Heart left ventricle (tissue), 16 donors: ENCODE measurements around the gene RBM15. TPM values are rescaled to one million over a fixed set of nuclear protein-coding genes. Genes with fewer than 3 reads are reported as not detected.

ENCODE experiments used
- ATAC-seq, 4 donors: fragments of 200-7000 bp; cut with Tn5 transposase; one replicate each; pipeline ENCODE4 v1.9.1; 2020 to 2022; ENCODE audit warnings: moderate library complexity in 4 of 4, mild to moderate bottlenecking in 3 of 4, moderate number of reproducible peaks in 1 of 4
- DNase-seq, 5 donors: peaks; one replicate each; pipeline ENCODE4 v3.0.0-alpha.2; 2020
- H3K27ac ChIP-seq, 12 donors: fragments of 200-600 bp; sonication (generic) in 4 of 12; one replicate each; pipeline versions ENCODE4 v1.5.0 to v1.8.0; 2016 to 2022; ENCODE audit warnings: mild to moderate bottlenecking in 2 of 12
- H3K27me3 ChIP-seq, 9 donors: fragments of 200-600 bp; sonication (generic) in 2 of 9; one replicate each; pipeline versions ENCODE4 v1.5.1 to v1.8.0; 2016 to 2022; ENCODE audit warnings: mild to moderate bottlenecking in 3 of 9
- H3K36me3 ChIP-seq, 9 donors: fragments of 200-600 bp; sonication (generic) in 2 of 9; one replicate each; pipeline versions ENCODE4 v1.5.0 to v1.8.0; 2018 to 2022; ENCODE audit warnings: mild to moderate bottlenecking in 2 of 9
- H3K4me1 ChIP-seq, 12 donors: fragments of 200-600 bp; sonication (generic) in 4 of 12; one replicate each; pipeline versions ENCODE4 v1.5.0 to v1.8.0; 2016 to 2022; ENCODE audit warnings: mild to moderate bottlenecking in 3 of 12
- H3K4me3 ChIP-seq, 12 donors: fragments of 200-600 bp; sonication (generic) in 4 of 12; one replicate each; pipeline versions ENCODE4 v1.5.0 to v1.8.0; 2017 to 2022; ENCODE audit warnings: mild to moderate bottlenecking in 9 of 12, moderate library complexity in 4 of 12
- H3K9me3 ChIP-seq, 12 donors: fragments of 200-600 bp; sonication (generic) in 4 of 12; one replicate each; pipeline versions ENCODE4 v1.5.0 to v1.8.0; 2016 to 2022; ENCODE audit warnings: mild to moderate bottlenecking in 1 of 12
- POLR2A ChIP-seq, 2 donors: fragments of 450-650 bp; IDR thresholded peaks; one replicate each; pipeline ENCODE4 v1.6.1; 2017; ENCODE audit warnings: antibody characterized with exemption in 2 of 2, mild to moderate bottlenecking in 2 of 2, moderate library complexity in 2 of 2
- WGBS, 4 donors: extraction: QIAGEN DNeasy Blood & Tissue Kit in 2 of 4; methylation state at CpG; one replicate each; pipeline versions ENCODE4 v1.1.5 to v1.1.7; 2013 to 2018; 5-methylcytosine and 5-hydroxymethylcytosine counted together
- intact Hi-C, 10 donors: fragments of 100-400 bp; cut with DNase I; formaldehyde crosslinking; loops; one replicate each; pipeline versions ENCODE4 v1.11.1 to v1.14.2; 2022
- polyA plus RNA-seq, 2 donors: library from polyadenylated mRNA; stranded (reverse); fragments of 200-250 nt; gene quantifications; one replicate each; pipeline ENCODE4 v1.2.3, GENCODE V29; 2013
- total RNA-seq, 9 donors: library from RNA; depleted of rRNA in 2 of 9; stranded (reverse); fragments of >200 nt in 2 of 9; fragmentation: NEBNext Ultra II Directional in 3 of 9; extraction: Animal tissue kit (Norgen Biotek cat#: 25700) in 3 of 9; gene quantifications; one replicate each; pipeline versions ENCODE4 v1.1.0 to v1.2.4, GENCODE V29; 2016 to 2023
- TF ChIP-seq, protein P1 (sequence below), 12 donors: fragments of 200-600 bp; sonication (generic) in 4 of 12; IDR thresholded peaks; one replicate each; pipeline versions ENCODE4 v1.5.0 to v1.8.0; 2018 to 2022; ENCODE audit warnings: antibody characterized with exemption in 12 of 12, mild to moderate bottlenecking in 5 of 12
- donor health status: ischemic (EF 13 %, LVEDD 7.1; RV severe dilation, severe dysfunction).
- donor health status: healthy with polysubstance abuse.
- donor health status: DM: no; HTN: yes; CAD: no.
- donor health status: DM: no; HTN: no; CAD: no.
- donor health status: ischemic (EF 25% LVEDD 6.9; RV normal size, moderate dysfunction).
- donor health status: ischemic (EF 25% LVEDD 5.7; RV mildly dilated, moderate dysfunction).
- donor health status: healthy.
- donor health status: DM: yes; HTN: yes; CAD: no.
- donor health status: ischemic (EF 35%, LVEDD 5.7; RV mildly dilated, moderate dysfunction).
- donor health status: nonischemic (EF 11% LVEDD 7.7; RV severe dilation, severe dysfunction).
- donor health status: DM: yes; HTN: yes; CAD: no.
- donor health status: PGD.
- donor health status: ischemic (EF 29% LVEDD 5.4; RV normal size, mild dysfunction).
- donor health status: nonischemic (EF 23%, LVEDD 6.1; RV moderate dilation, normal function).

RBM15 gene
- total and polyA plus RNA-seq, 11 donors: 4.6 to 24.4 (median 16.3) TPM

DNA sequence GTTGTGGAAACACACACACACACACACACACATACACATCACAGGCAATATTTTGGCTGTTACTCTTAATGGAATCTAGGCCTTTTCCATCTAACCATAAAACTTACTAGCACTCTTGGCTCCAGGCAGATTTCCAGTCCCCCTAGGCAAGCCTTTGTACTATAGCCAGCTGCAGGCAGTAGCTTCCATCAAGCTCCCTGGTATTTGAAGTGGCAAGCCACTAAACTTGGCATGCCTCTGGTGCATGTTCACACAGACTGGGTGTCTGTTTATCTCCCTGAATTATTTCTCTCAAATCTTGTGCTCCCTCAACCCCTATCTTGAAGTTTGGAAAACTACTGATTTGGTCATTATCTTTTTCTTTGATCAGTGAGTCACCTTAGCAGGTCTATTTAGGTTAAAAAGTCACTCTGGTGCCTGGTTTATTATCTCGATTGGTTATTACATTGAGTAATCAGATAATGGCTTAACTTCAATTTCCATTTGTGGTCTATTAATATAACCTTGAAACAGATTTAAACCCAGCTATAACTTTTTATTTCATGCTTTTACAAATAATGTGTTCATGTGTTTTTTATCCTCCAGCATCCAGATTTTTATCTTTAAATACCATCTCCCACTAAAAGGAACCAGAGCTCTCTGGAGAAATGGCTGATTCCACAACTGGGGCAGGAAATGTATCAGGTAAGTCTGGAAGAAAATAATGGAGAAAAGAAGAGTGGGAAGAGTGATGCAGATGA, 2.7 kb upstream of the RBM15 start:
- DNase-seq: peak in 4 of 5 donors; percentile 24 to 48 (median 36)
- 60 to 71% (median 66%) methylated on average over 1 of the region's 1 CpG for WGBS, 4 donors
- no peak overlapping the region for H3K4me3 ChIP-seq
- TF ChIP-seq, protein P1, sequence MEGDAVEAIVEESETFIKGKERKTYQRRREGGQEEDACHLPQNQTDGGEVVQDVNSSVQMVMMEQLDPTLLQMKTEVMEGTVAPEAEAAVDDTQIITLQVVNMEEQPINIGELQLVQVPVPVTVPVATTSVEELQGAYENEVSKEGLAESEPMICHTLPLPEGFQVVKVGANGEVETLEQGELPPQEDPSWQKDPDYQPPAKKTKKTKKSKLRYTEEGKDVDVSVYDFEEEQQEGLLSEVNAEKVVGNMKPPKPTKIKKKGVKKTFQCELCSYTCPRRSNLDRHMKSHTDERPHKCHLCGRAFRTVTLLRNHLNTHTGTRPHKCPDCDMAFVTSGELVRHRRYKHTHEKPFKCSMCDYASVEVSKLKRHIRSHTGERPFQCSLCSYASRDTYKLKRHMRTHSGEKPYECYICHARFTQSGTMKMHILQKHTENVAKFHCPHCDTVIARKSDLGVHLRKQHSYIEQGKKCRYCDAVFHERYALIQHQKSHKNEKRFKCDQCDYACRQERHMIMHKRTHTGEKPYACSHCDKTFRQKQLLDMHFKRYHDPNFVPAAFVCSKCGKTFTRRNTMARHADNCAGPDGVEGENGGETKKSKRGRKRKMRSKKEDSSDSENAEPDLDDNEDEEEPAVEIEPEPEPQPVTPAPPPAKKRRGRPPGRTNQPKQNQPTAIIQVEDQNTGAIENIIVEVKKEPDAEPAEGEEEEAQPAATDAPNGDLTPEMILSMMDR (IDR thresholded peaks at IDR 0.05): no peak
- TF ChIP-seq POLR2A (IDR thresholded peaks at IDR 0.05): no peak
- no peaks in the 10 kb centered on the region for H3K27me3 ChIP-seq
- H3K27ac ChIP-seq: peak overlapping the region in 5 of 12 donors; percentile 4 to 97 (median 15)
- H3K9me3 ChIP-seq: no peaks in the 10 kb centered on the region
- intact Hi-C loops: loop anchor here in 1 of 10 donors (5.0 kb wide), 1 partner anchor 71 kb away; the partner anchor contains the start of gene LAMTOR5
- peaks cover 5 to 37% (median 25%) of the 10 kb centered on the region in 12 donors for H3K4me1 ChIP-seq
- H3K36me3 ChIP-seq: peaks cover 0 to 11% (median 9%) of the 10 kb centered on the region in 9 donors
- no peak for ATAC-seq

DNA sequence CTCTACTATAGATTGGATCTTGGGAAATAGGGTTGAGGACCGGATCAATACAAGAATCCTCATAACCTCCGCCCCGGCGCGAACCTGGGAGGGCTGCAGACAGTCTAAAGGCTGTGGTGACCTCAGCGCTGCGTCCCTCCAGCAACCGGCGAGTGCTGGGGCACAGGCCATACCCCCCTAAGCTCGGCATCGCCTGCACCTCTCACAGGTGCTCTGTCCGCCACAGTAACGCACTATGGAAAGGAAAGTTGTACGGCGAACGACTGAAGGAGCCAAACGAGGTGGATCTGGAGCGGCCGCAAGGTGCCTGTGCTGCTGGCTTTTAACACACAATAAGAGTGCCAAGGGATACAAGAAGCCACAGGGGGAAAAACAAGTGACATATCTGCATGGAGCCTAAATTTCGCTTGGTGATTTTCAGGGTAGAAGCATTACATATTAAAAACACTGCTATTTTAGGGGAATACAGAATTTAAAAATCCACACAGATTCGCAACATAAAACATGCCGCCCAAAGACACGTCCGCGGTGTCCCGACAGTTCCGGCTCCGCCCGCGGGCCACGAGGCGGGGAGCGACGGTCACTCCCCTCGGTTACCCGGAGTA, 1.4 kb upstream of the RBM15 start:
- H3K27me3 ChIP-seq: no peaks in the 10 kb centered on the region
- DNase-seq: peak; percentile 32 to 75 (median 53)
- H3K4me1 ChIP-seq: peaks cover 5 to 51% (median 39%) of the 10 kb centered on the region in 12 donors
- TF ChIP-seq, protein P1 (IDR thresholded peaks at IDR 0.05): no peak
- TF ChIP-seq POLR2A (IDR thresholded peaks at IDR 0.05): no peak
- peak in 1 of 4 donors; percentile 15 for ATAC-seq
- peak overlapping the region; percentile 85 to 100 (median 97) for H3K27ac ChIP-seq
- no peaks in the 10 kb centered on the region for H3K9me3 ChIP-seq
- peak overlapping the region; percentile 51 to 95 (median 82) for H3K4me3 ChIP-seq
- peaks cover 0 to 25% (median 20%) of the 10 kb centered on the region in 9 donors for H3K36me3 ChIP-seq
- 0 to 1% (median 1%) methylated on average over 30 to 36 of the region's 36 CpGs for WGBS, 4 donors
- intact Hi-C loops: loop anchor here in 5 of 10 donors (1.0 to 5.0 kb wide), 5 partner anchors 69 to 128 kb away; partner anchors contain the start of genes LAMTOR5 (in 4 of the 5) and KCNC4 (in 1 of the 5)

DNA sequence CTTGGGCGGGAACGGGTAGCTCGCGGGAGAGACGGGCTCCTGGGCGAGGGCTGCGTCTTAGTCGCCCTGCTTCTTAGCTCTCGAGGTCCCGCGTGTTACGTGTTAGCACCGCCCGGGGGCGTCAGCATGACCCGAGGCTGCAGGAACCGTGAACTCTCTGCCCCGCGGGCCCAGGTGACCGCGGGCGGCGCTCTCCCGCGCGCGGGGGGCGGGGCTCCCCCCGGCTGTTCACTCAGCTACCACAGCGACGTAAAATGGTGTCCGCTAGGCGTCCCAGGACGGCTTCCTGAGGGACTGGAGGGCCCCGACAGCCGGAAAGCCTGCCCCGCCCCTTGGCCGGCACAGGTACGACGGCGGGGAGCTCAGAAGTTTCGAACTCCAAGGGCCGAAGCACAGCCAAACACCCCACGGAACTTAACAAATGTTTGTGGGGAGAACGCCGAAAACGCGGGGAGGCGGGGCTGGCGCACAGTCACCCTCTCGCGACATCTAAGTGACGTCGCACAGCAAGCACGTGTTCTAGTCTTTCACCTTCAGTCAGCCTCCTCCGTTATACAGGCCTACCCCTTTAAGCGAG, 780 bp upstream of the RBM15 start:
- intact Hi-C loops: loop anchor here in 5 of 10 donors (1.0 to 5.0 kb wide), 5 partner anchors 68 to 128 kb away; partner anchors contain the start of genes LAMTOR5 (in 4 of the 5) and KCNC4 (in 1 of the 5)
- Histone ChIP-seq H3K9me3 (no peaks in the 10 kb centered on the region), H3K27me3 (no peaks in the 10 kb centered on the region), H3K4me3 (peak overlapping the region; percentile 51 to 95 (median 82)), H3K36me3 (peaks cover 0 to 30% (median 25%) of the 10 kb centered on the region in 9 donors), H3K27ac (peak overlapping the region; percentile 85 to 100 (median 97)), H3K4me1 (peaks cover 5 to 55% (median 44%) of the 10 kb centered on the region in 12 donors)
- 0% methylated on average over 52 to 57 of the region's 57 CpGs for WGBS, 4 donors
- ATAC-seq (peak; percentile 88 to 91 (median 90)), DNase-seq (peak; percentile 88 to 96 (median 95))
- TF ChIP-seq, protein P1 (IDR thresholded peaks at IDR 0.05): peak; percentile 34 to 79 (median 58)
- peak; percentile 6 to 69 for TF ChIP-seq POLR2A (IDR thresholded peaks at IDR 0.05)
